NOMO-1 treated with dmso at 0.1 percent for 144 hours (cell line): ENCODE measurements around the gene FLT1.

Experiments used
- DNase-seq: peaks from one replicate; lab custom pipeline; 2025; ENCODE audit not compliant: unreplicated experiment; lab: John Stamatoyannopoulos, UW

FLT1 gene

DNA sequence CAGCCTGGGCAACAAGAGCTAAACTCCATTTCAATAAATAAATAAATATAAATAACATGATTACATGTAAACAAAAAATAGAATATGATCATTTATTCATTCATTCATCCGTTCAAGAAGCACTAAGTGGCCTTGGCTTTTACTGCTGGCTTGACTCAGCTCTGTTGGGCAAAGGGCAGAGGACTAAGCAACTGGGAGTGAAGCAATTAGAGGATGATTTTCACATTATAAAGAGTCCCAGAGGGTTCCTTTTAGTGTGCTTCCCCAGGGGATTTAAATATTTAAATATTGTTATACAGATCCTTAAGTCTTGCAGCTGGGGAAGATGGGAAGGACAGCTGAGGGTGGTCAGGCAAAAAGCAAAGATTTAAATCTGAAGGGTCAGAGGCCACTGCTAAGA lies 34.9 kb upstream of the FLT1 start:
- no peak for DNase-seq

DNA sequence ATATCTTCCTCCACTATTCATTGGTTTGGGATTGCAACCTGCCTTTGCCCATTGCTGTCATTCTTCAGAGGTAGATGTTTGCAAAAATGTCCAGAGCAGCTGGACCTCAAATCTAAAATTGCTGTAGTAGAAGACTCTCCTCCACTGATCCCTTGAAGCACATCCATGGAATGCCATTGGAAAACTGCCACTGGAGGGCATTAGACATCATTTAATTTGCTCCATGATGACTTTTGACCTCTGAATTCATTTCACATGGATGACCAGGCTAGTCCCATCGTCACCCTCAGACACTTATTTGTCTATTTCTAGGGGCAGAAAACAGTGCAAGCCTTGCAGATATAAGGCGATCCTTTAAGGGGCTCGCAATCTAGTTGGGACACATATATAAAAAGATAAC lies 33.9 kb upstream of the FLT1 start:
- no peak for DNase-seq

DNA sequence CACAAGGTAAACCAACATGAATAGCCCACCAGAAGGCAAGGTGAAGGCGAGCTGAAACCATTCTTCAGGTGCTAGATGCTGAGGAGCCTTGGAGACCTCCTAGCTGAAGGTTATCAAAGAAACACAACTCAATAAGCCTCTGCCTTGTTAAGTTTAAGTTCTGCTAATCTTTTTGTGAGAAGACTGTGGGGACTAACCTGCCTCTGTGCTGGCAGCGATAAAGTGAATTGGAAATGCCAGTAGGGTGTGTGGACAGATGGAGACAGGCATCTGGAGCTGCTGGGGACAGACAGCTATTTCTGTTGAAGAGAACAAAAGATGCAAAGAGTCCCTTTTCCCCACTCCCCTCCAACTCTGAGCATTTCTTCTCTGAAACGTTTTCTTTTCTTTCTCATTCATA lies 33.5 kb upstream of the FLT1 start:
- DNase-seq = no peak

DNA sequence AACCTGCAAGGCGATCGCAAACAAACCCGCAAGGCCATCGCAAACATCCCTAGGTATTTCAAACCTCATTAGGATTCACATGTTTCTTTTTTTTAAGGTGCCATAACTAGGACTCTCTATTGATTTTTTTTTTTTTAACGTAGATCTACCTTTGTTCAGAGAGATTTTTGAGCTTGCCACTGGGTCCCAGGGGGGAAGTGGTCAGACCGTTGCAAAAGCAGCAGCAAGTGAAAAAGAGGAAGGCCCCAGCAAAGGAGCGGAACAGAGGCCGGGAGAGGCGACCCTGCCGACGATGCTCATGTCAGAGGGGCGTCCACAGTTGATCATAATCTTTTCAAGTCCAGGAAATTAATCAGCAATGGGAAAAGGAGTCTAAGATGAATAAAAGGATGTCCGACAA lies 32.7 kb upstream of the FLT1 start:
- DNase-seq = peak; percentile 93

DNA sequence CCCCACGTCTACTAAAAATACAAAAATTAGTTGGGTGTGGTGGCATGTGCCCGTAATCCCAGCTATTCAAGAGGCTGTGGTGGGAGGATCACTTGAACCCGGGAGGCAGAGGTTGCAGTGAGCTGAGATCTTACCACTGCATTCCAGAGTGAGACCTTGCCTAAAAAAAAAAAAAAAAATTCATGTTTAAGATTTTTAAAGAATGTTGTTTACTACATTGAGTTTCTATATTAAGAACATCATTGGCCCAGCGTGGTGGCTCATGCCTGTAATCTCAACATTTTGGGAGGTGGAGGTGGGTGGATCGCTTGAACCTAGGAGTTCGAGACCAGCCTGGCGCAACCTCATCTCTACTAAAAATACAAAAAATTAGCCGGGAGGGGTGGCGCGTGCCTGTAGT lies 31.9 kb upstream of the FLT1 start:
- no peak for DNase-seq

DNA sequence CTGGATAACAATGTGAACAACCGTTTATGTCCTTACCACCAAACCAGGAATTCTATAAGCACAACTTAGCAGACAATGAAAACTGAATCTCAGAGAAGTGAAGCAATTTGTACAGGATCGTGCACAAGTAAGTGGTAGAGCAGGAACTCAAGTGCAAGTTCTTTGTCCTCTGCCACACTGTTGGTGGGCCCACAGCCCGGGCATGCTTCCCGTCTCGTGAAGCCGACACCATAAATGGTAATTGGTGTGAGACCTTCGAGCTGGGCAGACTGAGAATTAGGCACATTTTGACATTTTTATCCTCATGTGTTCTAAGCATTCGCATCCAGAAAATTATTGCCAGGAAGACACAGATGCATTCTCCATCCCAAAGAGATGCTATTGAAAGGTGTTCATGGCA lies 27.9 kb upstream of the FLT1 start:
- DNase-seq = no peak

DNA sequence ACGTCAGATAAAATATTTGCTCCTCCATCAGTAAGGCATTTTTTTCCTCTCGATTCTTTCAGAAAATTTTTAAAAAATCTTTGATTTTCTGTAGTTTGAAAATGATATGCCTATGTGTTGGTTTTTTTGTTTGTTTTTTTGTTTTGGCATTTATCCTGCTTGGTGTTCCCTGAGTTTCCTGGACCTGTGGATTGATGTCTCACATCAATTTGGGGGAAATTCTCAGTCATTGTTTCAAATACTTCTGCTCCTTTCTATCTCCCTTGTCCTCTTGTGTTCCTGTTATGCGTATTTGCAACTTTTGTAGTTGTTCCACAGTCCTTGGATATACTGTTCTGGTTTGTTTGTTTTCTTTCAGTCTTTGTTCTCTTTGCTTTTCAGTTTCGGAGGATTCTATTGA lies 18.8 kb upstream of the FLT1 start:
- no peak for DNase-seq

DNA sequence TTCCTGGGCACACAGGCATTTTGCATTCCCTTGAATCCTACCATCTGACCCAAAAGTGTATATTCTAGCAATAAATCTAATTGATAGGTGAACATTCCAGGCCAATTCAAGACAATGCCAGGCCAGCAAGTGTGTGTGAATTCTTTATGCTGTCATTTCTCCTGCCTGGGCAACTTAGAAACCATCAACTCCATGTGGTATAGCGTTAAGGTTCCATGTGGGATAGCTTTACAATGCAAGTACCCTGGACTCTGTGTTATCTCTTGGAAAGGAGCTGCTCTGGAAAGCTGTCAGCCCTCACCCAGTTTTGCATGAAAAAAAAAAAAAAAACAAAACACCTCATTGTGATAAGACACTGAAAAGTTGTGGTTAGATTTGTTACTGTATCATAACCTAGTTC lies 15.6 kb upstream of the FLT1 start:
- no peak for DNase-seq

DNA sequence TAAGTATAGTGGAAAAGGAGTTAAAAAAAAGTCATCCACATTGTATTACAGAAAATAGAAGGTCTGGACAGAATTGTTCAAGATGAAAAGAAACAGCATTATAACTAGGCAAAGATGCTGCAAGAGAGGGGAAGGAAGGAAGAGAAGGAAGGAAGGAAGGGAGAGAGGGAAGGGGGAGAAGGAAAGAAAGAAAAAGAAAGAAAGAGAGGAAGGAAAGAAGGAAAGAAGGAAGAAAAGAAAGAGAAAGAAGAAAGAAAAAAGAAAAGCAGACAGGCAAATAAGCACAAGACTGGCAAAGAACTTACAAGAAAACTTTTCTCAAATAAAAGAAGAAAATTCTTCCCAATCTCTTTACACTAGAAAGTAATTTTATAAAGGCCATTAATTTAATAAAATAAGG lies 15.1 kb upstream of the FLT1 start:
- no peak for DNase-seq

DNA sequence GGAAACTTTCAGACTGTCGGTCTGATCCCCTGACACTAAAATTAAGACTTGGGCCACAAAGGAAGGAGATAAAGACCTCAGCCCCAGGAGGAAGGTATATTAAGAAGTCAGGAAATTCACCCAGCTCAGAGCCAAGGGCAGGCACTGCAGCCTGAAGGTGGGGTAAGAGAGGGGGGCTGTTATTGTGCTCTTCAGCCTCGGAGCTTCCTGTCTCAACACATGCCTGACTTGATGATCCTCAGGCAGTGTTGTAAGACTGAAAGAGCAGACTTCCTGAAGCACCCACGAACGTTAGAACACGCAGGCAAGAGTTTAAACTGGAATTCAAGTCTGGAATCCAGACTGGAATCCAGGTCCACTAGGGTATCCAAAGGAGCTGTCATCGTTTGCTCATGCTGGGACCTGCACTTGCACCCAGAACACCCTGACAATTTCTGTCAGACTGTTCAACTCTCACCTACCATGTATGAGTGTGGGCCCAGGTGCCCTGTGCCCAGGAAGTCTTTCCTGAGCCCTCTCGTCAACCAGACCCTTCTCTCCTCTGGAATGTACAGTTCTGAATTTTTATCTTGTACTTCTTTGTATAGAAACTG lies 10.7 kb upstream of the FLT1 start:
- peak; percentile 37 for DNase-seq

DNA sequence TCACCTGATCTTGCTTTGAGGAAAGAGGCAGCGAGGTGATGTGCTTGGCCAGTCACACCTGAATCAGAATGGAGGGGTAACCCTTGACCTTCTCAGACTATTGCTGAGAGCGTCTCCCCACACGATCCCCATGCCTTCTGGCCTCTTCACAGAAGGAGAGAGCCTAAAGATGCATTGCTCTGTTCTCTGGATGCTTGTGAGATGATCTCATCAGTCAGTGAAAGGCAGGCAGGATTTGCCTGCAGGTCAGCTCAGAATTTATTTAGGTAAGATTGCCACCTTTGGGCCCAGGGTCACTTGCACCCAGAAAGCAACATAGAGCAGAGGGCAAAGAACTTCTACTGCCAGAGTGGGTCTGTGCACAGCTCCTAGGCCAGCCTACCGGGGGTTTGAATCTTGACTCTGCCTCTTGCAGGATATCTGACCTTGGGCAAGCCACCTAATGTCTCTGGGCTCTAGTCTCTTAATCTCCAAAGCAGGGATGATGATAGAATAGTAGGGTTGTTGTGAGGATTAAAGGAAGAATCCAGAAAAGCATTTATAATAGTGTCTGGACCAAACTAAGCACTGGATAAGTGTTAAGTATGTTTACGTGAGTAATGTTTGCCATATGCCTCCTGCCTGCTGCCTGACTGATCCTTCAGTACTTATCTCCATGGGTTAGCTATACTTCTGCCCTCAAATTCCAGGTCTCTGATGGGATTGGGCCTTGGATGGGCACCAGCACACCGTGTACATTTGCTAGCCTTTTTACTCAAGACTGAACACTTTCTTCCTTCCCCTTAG lies 8.4 kb upstream of the FLT1 start:
- no peak for DNase-seq

DNA sequence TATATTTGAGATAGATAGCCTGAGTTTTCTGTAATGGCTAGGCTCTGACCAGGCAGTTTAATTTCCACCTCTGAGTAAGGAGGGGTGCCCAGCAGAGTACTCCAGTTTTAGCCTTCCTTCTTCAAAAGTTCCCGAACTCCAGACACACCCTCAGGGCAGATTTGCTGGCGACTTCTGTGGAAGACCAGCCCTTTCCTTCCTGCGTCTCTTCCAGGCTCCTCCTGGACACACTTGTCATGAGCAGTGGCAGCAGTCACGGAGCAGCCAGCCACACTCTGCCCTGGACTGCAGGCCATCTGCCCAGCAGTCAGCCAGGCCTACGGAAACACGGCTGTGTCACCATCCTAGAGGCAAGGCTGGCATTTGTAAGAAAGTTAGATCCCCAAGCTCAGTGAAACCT lies 6.6 kb upstream of the FLT1 start:
- DNase-seq = no peak

DNA sequence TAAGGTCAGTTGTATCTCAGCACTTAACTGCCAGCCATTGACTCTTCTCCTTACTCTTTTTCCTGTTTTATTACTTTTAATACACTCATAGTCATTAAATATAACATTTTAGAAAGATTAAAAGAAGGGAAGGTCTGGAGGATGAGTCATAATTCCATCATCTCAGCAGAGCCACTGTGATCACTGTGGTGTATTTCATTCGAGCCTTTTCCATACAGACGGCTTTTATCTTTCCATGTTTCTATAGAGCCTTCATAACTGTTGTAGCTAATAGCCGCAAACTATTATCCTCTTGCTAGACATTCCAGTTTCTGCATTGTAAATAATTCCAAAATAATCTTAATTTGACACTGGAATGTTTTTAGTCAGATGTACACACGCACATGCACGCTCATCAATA lies 4.7 kb upstream of the FLT1 start:
- DNase-seq = no peak

DNA sequence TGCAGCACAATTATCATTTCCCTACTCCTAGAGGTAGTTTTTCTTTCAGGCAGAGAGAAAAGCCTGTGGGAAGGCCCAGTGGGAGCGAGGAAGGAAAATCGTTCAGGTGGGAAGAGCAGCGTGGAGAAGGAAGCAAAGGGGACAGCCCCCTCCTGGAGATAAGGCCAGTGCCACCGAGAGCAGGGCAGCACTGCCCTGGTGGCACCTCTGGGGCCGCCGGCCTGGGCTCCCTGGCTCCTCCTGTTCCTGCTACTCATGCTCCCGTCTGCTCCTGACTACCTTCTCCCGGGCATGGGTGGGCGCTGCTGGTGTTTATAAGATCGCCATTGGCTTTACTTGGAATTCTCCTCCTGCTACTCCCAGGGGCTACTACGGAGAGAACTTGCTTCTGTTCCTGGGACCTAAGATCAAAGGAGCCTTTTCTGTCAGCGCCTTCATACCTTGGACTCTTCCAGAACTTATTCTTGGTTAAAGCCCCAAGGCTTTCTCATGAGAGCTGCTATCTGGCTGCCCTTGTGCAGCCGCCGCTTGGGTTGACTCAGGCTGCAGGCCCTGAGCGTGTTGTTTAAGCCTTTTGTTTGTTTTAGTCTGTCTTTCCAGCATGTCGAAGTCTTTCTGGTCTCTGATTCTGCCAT lies 3.7 kb upstream of the FLT1 start:
- DNase-seq = no peak

DNA sequence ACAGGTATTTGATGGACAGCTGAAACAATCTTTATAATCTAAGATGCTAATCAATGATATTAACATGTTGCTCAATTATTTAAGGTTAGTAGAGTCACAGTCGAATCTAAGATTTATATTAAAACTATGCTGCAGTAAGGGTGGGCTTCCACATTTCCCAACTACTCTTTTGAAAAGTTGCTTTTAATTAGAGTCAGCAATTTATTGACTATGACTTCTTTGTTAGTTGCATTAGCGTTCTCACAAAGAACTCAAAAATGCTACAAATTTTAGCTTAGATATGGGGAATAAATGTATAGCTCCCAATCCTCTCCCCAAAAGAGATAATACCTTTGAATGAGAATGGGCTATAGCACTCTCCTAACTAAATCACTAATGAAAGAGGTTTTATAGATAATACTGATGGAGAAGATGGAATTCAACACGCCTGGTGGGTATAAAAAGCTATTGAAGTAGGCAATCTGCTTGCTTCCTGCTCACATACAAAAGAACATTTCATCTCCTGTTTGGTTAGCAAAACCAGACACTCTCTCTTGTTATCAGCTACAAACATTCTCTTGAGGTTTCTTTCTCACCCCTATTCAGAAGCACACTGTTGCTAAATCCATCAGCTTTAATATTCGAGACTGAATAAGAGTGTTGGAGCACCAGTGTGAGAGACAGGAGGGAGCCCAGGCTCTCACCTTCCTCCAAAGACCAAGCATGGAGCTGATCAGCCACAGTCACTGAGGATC lies 2.4 kb upstream of the FLT1 start:
- DNase-seq = no peak

DNA sequence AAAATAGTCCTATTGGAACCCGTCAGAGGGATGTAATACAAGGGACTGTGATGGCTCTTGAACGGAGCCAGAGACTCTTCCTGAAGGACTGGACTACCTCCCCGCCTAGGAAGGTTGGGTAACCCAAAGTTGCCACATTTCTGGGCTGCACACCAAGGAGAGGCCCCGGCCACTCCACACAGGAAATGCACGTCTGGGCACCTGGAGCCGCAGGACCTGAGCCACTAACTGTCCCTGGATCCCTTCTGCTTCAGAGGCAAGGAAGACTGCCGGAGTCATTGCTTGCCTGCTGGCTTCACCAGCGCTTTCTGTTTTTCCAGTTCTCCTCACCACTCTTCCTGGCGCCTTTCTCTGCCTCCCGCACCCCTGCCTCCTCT lies 1.2 kb upstream of the FLT1 start:
- peak; percentile 72 for DNase-seq

DNA sequence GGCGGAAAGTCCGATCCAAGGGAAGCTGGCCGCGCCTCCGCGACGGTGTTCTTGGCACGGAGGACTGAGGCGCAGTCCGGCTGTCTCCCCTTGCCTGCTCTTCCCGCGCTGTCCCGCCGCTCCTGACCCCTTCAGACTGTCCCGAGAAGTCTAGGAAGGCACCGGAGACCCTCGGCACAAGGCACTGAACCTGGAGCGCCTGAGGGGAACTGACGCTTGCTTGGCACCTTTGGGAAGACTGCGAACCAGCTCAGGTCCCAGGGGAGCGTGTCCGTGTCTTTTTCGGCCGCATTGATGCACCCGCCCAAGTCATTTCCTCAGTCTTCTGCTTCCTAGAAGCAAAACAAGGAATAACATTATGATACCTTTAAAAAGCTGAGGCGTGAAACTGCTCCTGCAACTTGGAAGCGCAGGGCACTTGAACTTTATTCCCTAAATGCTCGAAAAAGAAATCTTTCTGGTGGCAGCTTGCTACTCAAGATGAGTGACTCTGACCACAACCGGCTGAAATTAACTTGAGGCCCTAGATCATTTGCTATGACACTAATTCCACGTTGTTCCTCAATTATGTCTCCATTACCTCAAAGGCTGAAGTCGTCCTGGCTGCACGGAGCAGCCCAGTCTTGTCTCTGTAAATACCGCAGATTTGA lies 735 bp upstream of the FLT1 start:
- peak; percentile 78 for DNase-seq

DNA sequence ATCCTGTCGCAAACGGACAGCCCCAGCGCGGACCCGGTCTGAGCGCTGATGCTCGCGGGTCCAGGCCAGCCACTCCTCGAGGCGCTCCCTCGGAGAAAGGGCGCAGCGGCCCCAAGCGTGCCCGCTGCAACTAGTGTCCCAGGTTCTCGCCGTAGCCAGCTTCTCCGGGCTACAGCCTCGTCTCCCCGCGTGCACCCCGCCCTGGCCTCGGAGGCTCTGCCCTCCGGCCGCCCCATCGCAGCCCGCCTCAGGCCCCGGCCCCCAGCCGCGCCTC lies 487 bp downstream of the FLT1 start:
- no peak for DNase-seq

DNA sequence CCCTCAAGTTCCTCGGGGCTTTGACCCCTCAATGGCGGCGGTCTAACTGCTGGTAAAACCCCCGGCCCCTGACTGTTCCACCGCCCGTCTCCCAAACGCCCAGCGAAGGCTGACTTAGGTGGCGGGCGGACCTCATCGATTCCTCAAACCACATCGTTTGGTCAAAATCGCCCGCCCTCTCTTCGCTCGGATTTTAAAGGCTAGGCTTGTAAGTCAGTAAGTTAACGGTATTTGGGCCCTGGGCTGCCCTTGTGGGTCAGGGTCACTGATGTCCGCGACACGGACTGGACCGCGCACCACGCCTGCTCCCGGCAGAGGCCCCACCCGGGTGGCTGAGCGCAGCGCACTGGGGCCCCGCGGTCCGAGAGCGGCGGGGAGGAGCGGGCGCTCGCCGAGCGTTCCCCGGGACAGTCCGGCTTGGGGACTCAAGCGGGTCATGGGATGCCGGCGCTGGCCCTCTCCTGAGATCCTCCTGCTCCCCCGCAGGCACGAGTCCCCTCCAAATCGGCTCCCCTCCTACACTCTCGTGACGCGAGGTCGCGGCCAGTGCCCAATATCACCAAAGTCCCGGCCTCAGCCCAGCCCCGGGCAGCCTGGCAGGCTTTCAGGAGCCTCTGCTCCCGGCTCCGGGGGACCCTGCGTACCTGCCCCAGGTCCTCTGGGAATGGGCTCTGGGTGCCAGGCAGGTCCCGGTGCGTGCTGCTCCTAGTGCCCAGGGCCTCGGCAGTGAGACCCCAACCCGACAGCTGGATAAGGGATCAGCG lies 1.0 kb downstream of the FLT1 start:
- no peak for DNase-seq

DNA sequence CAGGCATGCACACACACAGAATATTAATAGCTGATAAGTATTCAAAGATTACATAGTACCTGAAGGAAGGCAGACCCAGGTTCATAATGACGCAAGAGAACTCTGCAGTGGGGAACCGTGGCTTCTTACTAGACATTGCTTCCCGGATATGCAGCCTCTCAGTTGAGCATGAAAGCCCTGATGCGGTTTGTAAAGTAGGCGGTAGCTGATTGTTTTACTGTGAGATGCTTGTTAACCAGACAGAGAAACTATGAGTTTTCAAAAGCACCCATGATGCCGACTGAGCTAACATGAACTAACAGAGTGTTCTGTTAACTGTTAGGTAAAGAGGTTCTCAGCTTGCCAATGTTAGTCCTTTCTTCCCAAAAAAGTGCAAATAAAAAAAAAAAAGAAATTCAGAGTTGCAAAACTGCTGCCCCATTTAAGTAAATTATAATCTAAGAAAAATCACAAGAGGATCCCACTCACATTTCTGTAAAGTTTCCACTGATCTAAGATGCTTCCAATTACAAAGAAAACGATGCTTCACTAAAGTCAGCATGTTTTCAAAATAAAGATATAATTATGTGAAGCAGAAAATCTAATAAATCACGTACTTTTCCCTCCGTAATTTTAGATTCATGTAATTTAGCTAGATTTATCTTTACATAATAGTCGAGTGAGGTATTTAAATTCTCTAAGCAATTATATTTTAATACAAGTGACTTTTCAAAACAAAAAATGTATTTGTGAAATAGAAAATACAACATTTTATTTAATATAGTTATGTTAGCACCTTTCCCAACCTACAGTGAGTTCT lies 2.2 kb downstream of the FLT1 start:
- DNase-seq = no peak
